Heart right ventricle (tissue), 16 donors: ENCODE results near the gene TRIM65. TPM values are rescaled to one million over a fixed set of nuclear protein-coding genes. Genes with fewer than 3 reads are reported as not detected.
"Not testable (repeated sequence)": the region's sequence is repeated elsewhere in the genome, so short reads cannot be mapped to it uniquely, and the experiment has no call there.

ENCODE experiments used
- ATAC-seq, 8 donors: fragments of 200-7000 bp; cut with Tn5 transposase; one replicate each; pipeline ENCODE4 v1.9.1; 2020; ENCODE audit warnings: mild to moderate bottlenecking in 8 of 8, moderate library complexity in 8 of 8, moderate number of reproducible peaks in 1 of 8
- DNase-seq, 2 donors: peaks; one replicate each; pipeline ENCODE4 v3.0.0-alpha.2; 2020
- H3K27ac ChIP-seq, 10 donors: fragments of 200-600 bp; sonication (generic) in 2 of 10; one replicate each; pipeline versions ENCODE4 v1.5.0 to v1.8.0; 2020 to 2022; ENCODE audit warnings: mild to moderate bottlenecking in 3 of 10
- H3K27me3 ChIP-seq, 7 donors: fragments of 200-600 bp; one replicate each; pipeline ENCODE4 v1.8.0; 2021 to 2022; ENCODE audit warnings: mild to moderate bottlenecking in 2 of 7
- H3K36me3 ChIP-seq, 9 donors: fragments of 200-600 bp; sonication (generic) in 1 of 9; one replicate each; pipeline versions ENCODE4 v1.5.0 to v1.8.0; 2020 to 2022; ENCODE audit warnings: mild to moderate bottlenecking in 2 of 9
- H3K4me1 ChIP-seq, 9 donors: fragments of 200-600 bp; sonication (generic) in 1 of 9; one replicate each; pipeline versions ENCODE4 v1.5.0 to v1.8.0; 2020 to 2022; ENCODE audit warnings: mild to moderate bottlenecking in 4 of 9
- H3K4me3 ChIP-seq, 10 donors: fragments of 200-600 bp; sonication (generic) in 2 of 10; one replicate each; pipeline versions ENCODE4 v1.5.0 to v1.8.0; 2020 to 2022; ENCODE audit warnings: mild to moderate bottlenecking in 7 of 10, moderate library complexity in 2 of 10
- H3K9me3 ChIP-seq, 11 donors: fragments of 200-600 bp in 10 of 11; sonication (generic) in 2 of 11; one replicate each; pipeline versions ENCODE4 v1.5.0 to v1.8.0; 2013 to 2022; ENCODE audit warnings: mild to moderate bottlenecking in 2 of 11, control low read depth in 1 of 11, moderate library complexity in 1 of 11
- CTCF ChIP-seq, 9 donors: fragments of 200-600 bp; sonication (generic) in 2 of 9; IDR thresholded peaks; one replicate each; pipeline versions ENCODE4 v1.5.0 to v1.8.0; 2021 to 2022; ENCODE audit warnings: antibody characterized with exemption in 9 of 9, mild to moderate bottlenecking in 5 of 9, moderate library complexity in 1 of 9
- WGBS, 2 donors: extraction: QIAGEN DNeasy Blood & Tissue Kit; methylation state at CpG; one replicate each; pipeline ENCODE4 v1.1.7; 2013; ENCODE audit warnings: inconsistent platforms in 1 of 2; 5-methylcytosine and 5-hydroxymethylcytosine counted together
- intact Hi-C, 10 donors: fragments of 100-400 bp; cut with DNase I; formaldehyde crosslinking; loops; one replicate each; pipeline versions ENCODE4 v1.11.1 to v1.14.2; 2022
- polyA plus RNA-seq, 2 donors: library from polyadenylated mRNA; stranded (reverse); fragments of 200-250 nt; gene quantifications; one replicate each; pipeline ENCODE4 v1.2.3, GENCODE V29; 2013
- total RNA-seq, 10 donors: library from RNA; stranded (reverse); fragmentation: NEBNext Ultra II Directional in 3 of 10; extraction: Animal tissue kit (Norgen Biotek cat#: 25700) in 3 of 10; gene quantifications; one replicate each; pipeline versions ENCODE4 v1.2.1 to v1.2.4, GENCODE V29; 2021 to 2023
- donor health status: Arrhythmogenic right ventricular cardiomyopathy.
- donor health status: ischemic (EF 13 %, LVEDD 7.1; RV severe dilation, severe dysfunction).
- donor health status: healthy with polysubstance abuse.
- donor health status: DM: no; HTN: yes; CAD: no.
- donor health status: DM: no; HTN: no; CAD: no.
- donor health status: ischemic (EF 25% LVEDD 6.9; RV normal size, moderate dysfunction).
- donor health status: ischemic (EF 25% LVEDD 5.7; RV mildly dilated, moderate dysfunction).
- donor health status: healthy.
- donor health status: DM: yes; HTN: yes; CAD: no.
- donor health status: Ischemic cardiomyopathy.
- donor health status: ischemic (EF 35%, LVEDD 5.7; RV mildly dilated, moderate dysfunction).
- donor health status: nonischemic (EF 11% LVEDD 7.7; RV severe dilation, severe dysfunction).
- donor health status: DM: yes; HTN: yes; CAD: no.
- donor health status: PGD.
- donor health status: ischemic (EF 29% LVEDD 5.4; RV normal size, mild dysfunction).
- donor health status: nonischemic (EF 23%, LVEDD 6.1; RV moderate dilation, normal function).

Gene TRIM65
- total and polyA plus RNA-seq, 12 donors, result 5.1 to 16.7 (median 8.9) TPM

DNA sequence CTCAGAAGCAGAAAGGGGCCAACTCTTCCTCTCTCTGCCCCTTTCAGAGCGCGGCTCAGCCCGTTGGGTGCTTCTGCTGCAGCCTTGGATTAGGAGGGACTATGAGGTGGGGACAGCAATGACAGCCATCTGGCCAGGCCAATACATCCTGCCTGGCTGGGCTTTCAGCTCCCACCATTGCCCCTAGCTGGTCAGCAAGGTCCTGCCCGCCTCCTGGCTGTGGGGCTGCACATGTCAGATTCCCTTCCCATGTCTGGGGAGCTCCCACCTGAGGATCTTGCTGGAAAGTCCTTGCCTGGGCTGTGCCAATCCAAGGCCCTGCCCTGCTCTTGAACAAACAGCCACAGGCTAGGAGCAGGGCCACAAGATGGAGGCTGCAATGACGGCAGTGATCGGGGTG lies 8.3 kb downstream of the TRIM65 start:
- intact Hi-C loops, result no loop called here
- no peaks in the 10 kb centered on the region for H3K27me3 ChIP-seq
- TF ChIP-seq CTCF (IDR thresholded peaks at IDR 0.05), result no peak
- DNase-seq, result no peak
- H3K9me3 ChIP-seq, result no peaks in the 10 kb centered on the region
- H3K4me1 ChIP-seq, result peaks cover 0 to 12% (median 0%) of the 10 kb centered on the region in 9 donors
- peaks cover 0 to 53% (median 16%) of the 10 kb centered on the region in 9 donors for H3K36me3 ChIP-seq
- H3K27ac ChIP-seq, result no peak overlapping the region
- 85 to 87% methylated on average over 6 of the region's 6 CpGs for WGBS, 2 donors
- H3K4me3 ChIP-seq, result no peak overlapping the region
- ATAC-seq, result no peak

- H3K27me3 ChIP-seq, H3K4me3 ChIP-seq, DNase-seq, ATAC-seq, intact Hi-C loops, H3K9me3 ChIP-seq, H3K27ac ChIP-seq: not testable (repeated sequence)
- Histone ChIP-seq H3K36me3 (peaks cover 0 to 33% (median 8%) of the 10 kb centered on the region in 9 donors), H3K4me1 (peaks cover 0 to 12% (median 0%) of the 10 kb centered on the region in 9 donors)
- 84% methylated on average over 9 of the region's 9 CpGs for WGBS, 2 donors
Measured at GRCh38 chr17:75885860-75886259, 10.9 kb downstream of the TRIM65 start.

GRCh38 chr17:75885431-75885830 lies 11.3 kb downstream of the TRIM65 start:
- Histone ChIP-seq H3K27ac (no peak overlapping the region), H3K27me3 (no peaks in the 10 kb centered on the region), H3K9me3 (no peaks in the 10 kb centered on the region), H3K4me3 (no peak overlapping the region), H3K36me3 (peaks cover 0 to 29% (median 4%) of the 10 kb centered on the region in 9 donors), H3K4me1 (peaks cover 0 to 12% (median 0%) of the 10 kb centered on the region in 9 donors)
- peak in 1 of 8 donors; percentile 12 for ATAC-seq
- WGBS, 2 donors, result 59 to 64% methylated on average over 8 of the region's 8 CpGs
- intact Hi-C loops, result no loop called here
- DNase-seq, result no peak
- no peak for TF ChIP-seq CTCF (IDR thresholded peaks at IDR 0.05)

DNA sequence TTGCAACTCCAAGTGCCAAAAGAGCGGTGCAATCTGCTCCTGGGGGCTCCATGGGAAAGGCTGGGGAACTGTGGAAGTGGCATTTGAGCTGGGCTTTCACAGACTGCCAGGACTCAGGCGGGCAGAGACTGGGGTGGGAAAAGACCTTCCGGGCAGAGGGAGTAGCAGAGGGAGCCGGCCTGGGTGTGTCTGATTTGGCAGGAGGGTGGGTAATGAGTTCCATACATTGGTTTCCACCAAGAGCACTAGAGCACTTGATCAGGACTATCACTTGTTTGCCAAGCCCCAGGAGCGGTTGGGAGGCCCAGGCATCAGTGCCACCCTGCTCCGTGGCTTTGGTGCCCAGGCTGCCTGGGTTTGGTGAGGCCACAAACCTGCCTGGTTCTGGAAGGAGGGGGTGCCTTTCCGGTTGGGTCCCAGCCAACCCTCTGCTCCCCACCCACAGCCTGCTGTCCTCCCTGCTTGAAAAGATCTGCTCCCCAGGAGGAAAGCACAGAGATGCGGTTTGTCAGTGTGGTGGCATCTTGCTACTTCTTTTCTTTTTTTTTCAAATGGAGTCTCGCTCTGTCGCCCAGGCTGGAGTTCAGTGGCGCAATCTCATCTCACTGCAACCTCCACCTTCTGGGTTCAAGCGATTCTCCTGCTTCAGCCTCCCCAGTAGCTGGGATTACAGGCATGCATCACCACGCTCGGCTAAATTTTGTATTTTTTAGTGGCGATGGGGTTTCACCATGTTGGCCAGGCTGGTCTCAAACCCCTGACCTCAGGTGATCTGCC lies 14.9 kb downstream of the TRIM65 start:
- Histone ChIP-seq H3K27me3 (peaks cover 0 to 8% (median 0%) of the 10 kb centered on the region in 7 donors), H3K9me3 (no peaks in the 10 kb centered on the region), H3K4me3 (no peak overlapping the region), H3K36me3 (no peaks in the 10 kb centered on the region), H3K27ac (no peak overlapping the region), H3K4me1 (peaks cover 0 to 22% (median 3%) of the 10 kb centered on the region in 9 donors)
- WGBS, 2 donors, result 90% methylated on average over 15 of the region's 15 CpGs
- ATAC-seq, result no peak
- intact Hi-C loops, result no loop called here
- no peak for TF ChIP-seq CTCF (IDR thresholded peaks at IDR 0.05)
- DNase-seq, result no peak

DNA sequence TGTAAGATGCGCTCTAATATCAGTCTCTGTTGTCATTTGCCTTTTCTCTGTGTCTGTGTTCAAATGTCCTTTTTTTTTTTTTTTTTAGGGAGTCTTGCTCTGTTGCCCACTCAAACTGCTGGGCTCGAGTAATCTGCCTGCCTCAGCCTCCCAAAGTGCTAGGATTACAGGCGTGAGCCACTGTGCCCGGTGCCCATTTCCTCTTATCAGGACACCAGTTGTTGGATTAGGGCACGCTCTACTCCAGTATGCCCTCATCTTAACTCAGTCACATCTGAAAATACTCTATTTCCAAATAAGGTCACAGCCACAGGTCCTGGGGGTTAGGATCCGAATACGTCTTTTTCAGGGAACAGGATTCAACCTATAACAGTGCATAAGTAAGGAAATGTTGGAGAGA lies 16.5 kb downstream of the TRIM65 start:
- Histone ChIP-seq H3K27ac (no peak overlapping the region), H3K9me3 (no peaks in the 10 kb centered on the region), H3K4me1 (peaks cover 16 to 33% (median 19%) of the 10 kb centered on the region in 9 donors), H3K36me3 (peaks cover 0 to 12% (median 3%) of the 10 kb centered on the region in 9 donors), H3K27me3 (peaks cover 0 to 18% (median 0%) of the 10 kb centered on the region in 7 donors), H3K4me3 (no peak overlapping the region)
- ATAC-seq (no peak), DNase-seq (no peak)
- 74 to 77% methylated on average over 7 of the region's 7 CpGs for WGBS, 2 donors
- intact Hi-C loops, result no loop called here
- TF ChIP-seq CTCF (IDR thresholded peaks at IDR 0.05), result no peak
